GM23338 (cell line): ENCODE measurements around the gene CORO7. TPM values are rescaled to one million over a fixed set of nuclear protein-coding genes. Genes with fewer than 3 reads are reported as not detected.

Experiments
- ATAC-seq: fragments of 200-7000 bp; cut with Tn5 transposase; 3 replicates; pipeline ENCODE4 v1.9.1; 2020
- DNase-seq: peaks from one replicate; pipeline ENCODE4 v3.0.0-alpha.2; 2015; ENCODE audit warnings: low spot score
- H2AFZ ChIP-seq: fragments of 200-600 bp; sonication (generic); 2 replicates; pipeline ENCODE4 v1.8.0; 2016; ENCODE audit warnings: antibody characterized with exemption, mild to moderate bottlenecking, moderate library complexity
- H3F3A ChIP-seq: fragments of 200-600 bp; sonication (generic); replicated peaks from 2 replicates; pipeline ENCODE4 v1.8.0; 2017; ENCODE audit warnings: antibody characterized with exemption, mixed run types, low read depth
- H3K27ac ChIP-seq: fragments of 200-600 bp; sonication (generic); 2 replicates; pipeline ENCODE4 v1.6.1; 2016; ENCODE audit warnings: low read depth
- H3K27me3 ChIP-seq: fragments of 200-600 bp; sonication (generic); 2 replicates; pipeline ENCODE4 v1.8.0; 2016; ENCODE audit warnings: mild to moderate bottlenecking, mixed run types, moderate library complexity; ENCODE audit not compliant: insufficient read depth
- H3K36me3 ChIP-seq: fragments of 200-600 bp; sonication (generic); 2 replicates; pipeline ENCODE4 v1.8.0; 2016; ENCODE audit warnings: mild to moderate bottlenecking; ENCODE audit not compliant: insufficient read depth
- H3K4me1 ChIP-seq: fragments of 200-600 bp; sonication (generic); 2 replicates; pipeline ENCODE4 v1.8.0; 2016; ENCODE audit warnings: mild to moderate bottlenecking, moderate library complexity; ENCODE audit not compliant: insufficient read depth
- H3K4me2 ChIP-seq: fragments of 200-600 bp; sonication (generic); 2 replicates; pipeline ENCODE4 v1.7.1; 2017; ENCODE audit warnings: mixed run types
- H3K4me3 ChIP-seq: fragments of 200-600 bp; sonication (generic); 2 replicates; pipeline ENCODE4 v1.6.1; 2016; ENCODE audit warnings: mixed run types
- H3K79me2 ChIP-seq: fragments of 200-600 bp; sonication (generic); replicated peaks from 2 replicates; pipeline ENCODE4 v1.8.0; 2017; ENCODE audit warnings: mild to moderate bottlenecking; ENCODE audit not compliant: insufficient read depth
- H3K9me2 ChIP-seq: fragments of 200-600 bp; sonication (generic); 2 replicates; pipeline ENCODE4 v1.8.0; 2017; ENCODE audit not compliant: insufficient read depth
- H4K20me1 ChIP-seq: fragments of 200-600 bp; sonication (generic); replicated peaks from 2 replicates; pipeline ENCODE4 v1.8.0; 2017; ENCODE audit warnings: mild to moderate bottlenecking; ENCODE audit not compliant: insufficient read depth
- H3K27ac Mint-ChIP-seq: 2 replicates; pipeline ENCODE4 v1.8.0; 2020; ENCODE audit warnings: inconsistent platforms, mild to moderate bottlenecking, moderate library complexity, mixed read lengths
- H3K27me3 Mint-ChIP-seq: 3 replicates; pipeline ENCODE4 v1.8.0; 2022; ENCODE audit warnings: low read depth, mild to moderate bottlenecking, moderate library complexity, mixed read lengths, inconsistent platforms; ENCODE audit not compliant: insufficient read depth, poor library complexity
- H3K36me3 Mint-ChIP-seq: 3 replicates; pipeline ENCODE4 v1.8.0; 2021; ENCODE audit warnings: low read depth, mild to moderate bottlenecking, inconsistent platforms, moderate library complexity, mixed read lengths
- H3K4me1 Mint-ChIP-seq: 3 replicates; pipeline ENCODE4 v1.8.0; 2020; ENCODE audit warnings: mild to moderate bottlenecking, inconsistent platforms, mixed read lengths
- H3K4me3 Mint-ChIP-seq: 3 replicates; pipeline ENCODE4 v1.8.0; 2021; ENCODE audit warnings: moderate library complexity, mild to moderate bottlenecking, inconsistent platforms, mixed read lengths
- H3K9me3 Mint-ChIP-seq: 3 replicates; pipeline ENCODE4 v1.8.0; 2020; ENCODE audit warnings: moderate library complexity, mild to moderate bottlenecking, inconsistent platforms, mixed read lengths
- CREB1 ChIP-seq: fragments of 250-450 bp; sonication (Bioruptor Pico); IDR thresholded peaks from 2 replicates; pipeline ENCODE4 v1.5.0; 2020; ENCODE audit warnings: low read depth, mild to moderate bottlenecking, moderate library complexity
- ETS1 ChIP-seq: IDR thresholded peaks from 2 replicates; pipeline ENCODE4 v1.6.1; 2016; ENCODE audit warnings: antibody characterized with exemption
- EZH2 ChIP-seq: fragments of 200-600 bp; sonication (generic); IDR thresholded peaks from one replicate; pipeline ENCODE4 v1.8.0; 2017; ENCODE audit warnings: antibody characterized with exemption, mild to moderate bottlenecking, low read depth; ENCODE audit not compliant: unreplicated experiment
- EZH2phosphoT487 ChIP-seq: fragments of 200-600 bp; sonication (generic); IDR thresholded peaks from one replicate; pipeline ENCODE4 v1.8.1; 2018; ENCODE audit warnings: antibody characterized with exemption; ENCODE audit not compliant: unreplicated experiment
- NANOG ChIP-seq: IDR thresholded peaks from 2 replicates; pipeline ENCODE4 v1.6.1; 2016; ENCODE audit warnings: antibody characterized with exemption, borderline replicate concordance
- POLR2AphosphoS5 ChIP-seq: IDR thresholded peaks from 2 replicates; pipeline ENCODE4 v1.6.1; 2016; ENCODE audit warnings: antibody characterized with exemption, low read depth
- REST ChIP-seq: IDR thresholded peaks from one replicate; pipeline ENCODE4 v1.6.1; 2018; ENCODE audit warnings: antibody characterized with exemption; ENCODE audit not compliant: unreplicated experiment
- STAT1 ChIP-seq: IDR thresholded peaks from one replicate; pipeline ENCODE4 v1.6.1; 2016; ENCODE audit warnings: antibody characterized with exemption; ENCODE audit not compliant: unreplicated experiment
- ZNF114 ChIP-seq: fragments of 250-450 bp; sonication (Bioruptor Pico); IDR thresholded peaks from 2 replicates; pipeline ENCODE4 v1.5.0; 2020; ENCODE audit warnings: mild to moderate bottlenecking, moderate library complexity
- ZNF331 ChIP-seq: fragments of 250-450 bp; sonication (Bioruptor Pico); IDR thresholded peaks from 2 replicates; pipeline ENCODE4 v1.5.0; 2020; ENCODE audit warnings: low read depth, mild to moderate bottlenecking, moderate library complexity
- polyA plus RNA-seq: library from polyadenylated mRNA; unstranded; fragments of >200 nt; fragmentation: Nextera tagmentation; extraction: Ambion mirVana; gene quantifications from 2 replicates; pipeline ENCODE4 v1.2.1, GENCODE V29; 2016
- total RNA-seq: library from RNA; depleted of rRNA; stranded (reverse); fragments of >200 nt; shearing (Covaris generic); gene quantifications from 2 replicates; pipeline ENCODE4 v1.2.3, GENCODE V29; 2014

Gene CORO7
- total and polyA plus RNA-seq, 2 experiments from 2014 or later: 14.2 to 46.4 TPM

- no peak for TF ChIP-seq NANOG
- TF ChIP-seq POLR2AphosphoS5: no peak
- TF ChIP-seq STAT1: no peak
- TF ChIP-seq ZNF114 (CRISPR knock-in tag): no peak
- TF ChIP-seq ETS1: no peak
- TF ChIP-seq CREB1 (CRISPR knock-in tag): no peak
- TF ChIP-seq EZH2: no peak
- no peak for TF ChIP-seq ZNF331 (CRISPR knock-in tag)
These were observed 39.6 kb upstream of the CORO7 start (continued) for GRCh38 chr16:4455951-4456350.

- Histone ChIP-seq H3F3A (peaks cover 15% of the 10 kb centered on the region), H4K20me1 (peaks cover 13% of the 10 kb centered on the region), H3K79me2 (no peaks in the 10 kb centered on the region), H3K36me3 (peaks cover 25% of the 10 kb centered on the region), H3K4me1 (no peaks in the 10 kb centered on the region), H2AFZ (no peak overlapping the region), H3K9me2 (no peaks in the 10 kb centered on the region), H3K27me3 (no peaks in the 10 kb centered on the region), H3K4me2 (no peak overlapping the region), H3K27ac (no peak overlapping the region), H3K4me3 (no peak overlapping the region)
- H3K27ac Mint-ChIP-seq: no peak overlapping the region
- H3K4me1 Mint-ChIP-seq: peaks cover 9% of the 10 kb centered on the region; the same call in 2 of the 3 replicates
- DNase-seq (no peak), ATAC-seq (no peak)
- H3K9me3 Mint-ChIP-seq: no peaks in the 10 kb centered on the region
- no peak overlapping the region for H3K4me3 Mint-ChIP-seq
- peaks cover 18% of the 10 kb centered on the region for H3K27me3 Mint-ChIP-seq
- TF ChIP-seq REST (no peak), ZNF114 (CRISPR knock-in tag) (no peak), CREB1 (CRISPR knock-in tag) (no peak)
- H3K36me3 Mint-ChIP-seq: peaks cover 56% of the 10 kb centered on the region
These were observed 38.7 kb upstream of the CORO7 start for GRCh38 chr16:4455081-4455480.

GRCh38 chr16:4454623-4455022 is 38.2 kb upstream of the CORO7 start:
- TF ChIP-seq CREB1 (CRISPR knock-in tag): no peak
- TF ChIP-seq REST: peak; percentile 80
- TF ChIP-seq NANOG: no peak
- TF ChIP-seq ETS1: no peak
- TF ChIP-seq EZH2phosphoT487: no peak
- TF ChIP-seq ZNF114 (CRISPR knock-in tag): no peak
- TF ChIP-seq STAT1: no peak
- no peak overlapping the region for H3K4me3 ChIP-seq
- no peaks in the 10 kb centered on the region for H3K9me2 ChIP-seq
- no peaks in the 10 kb centered on the region for H3K4me1 ChIP-seq
- Mint-ChIP-seq H3K4me1 (peaks cover 9% of the 10 kb centered on the region; the same call in 2 of the 3 replicates), H3K27ac (no peak overlapping the region), H3K9me3 (no peaks in the 10 kb centered on the region), H3K27me3 (peaks cover 15% of the 10 kb centered on the region), H3K36me3 (peaks cover 57% of the 10 kb centered on the region), H3K4me3 (no peak overlapping the region)
- no peaks in the 10 kb centered on the region for H3K79me2 ChIP-seq
- ATAC-seq (peak; percentile 64), DNase-seq (peak; percentile 59)
- H3K27me3 ChIP-seq: no peaks in the 10 kb centered on the region
- H3K36me3 ChIP-seq: peaks cover 25% of the 10 kb centered on the region
- peaks cover 13% of the 10 kb centered on the region for H3F3A ChIP-seq
- no peak overlapping the region for H3K4me2 ChIP-seq
- no peak overlapping the region for H2AFZ ChIP-seq
- peaks cover 13% of the 10 kb centered on the region for H4K20me1 ChIP-seq
- H3K27ac ChIP-seq: no peak overlapping the region
